GM21737 (cell line): Measurements from ENCODE around the gene PRR4.

Source experiments
- ATAC-seq: cut with Tn5 transposase; IDR thresholded peaks from one replicate; pipeline ENCODE4 v1.9.1; 2021; ENCODE audit warnings: mild to moderate bottlenecking, moderate library complexity; ENCODE audit not compliant: unreplicated experiment

Gene PRR4

GRCh38 chr12:10849425-10849878 is at the start of gene PRR4:
Gene PRR4, minus strand, starts transcription at chr12:10849475. Its CDS starts 38 bp downstream, at chr12:10849437.
- no peak for ATAC-seq

GRCh38 chr12:10896854-10897253 is 47.6 kb upstream of the PRR4 start:
- ATAC-seq: no peak

- no peak for ATAC-seq
Measured at GRCh38 chr12:10891937-10892336, 42.7 kb upstream of the PRR4 start.

GRCh38 chr12:10889226-10889625 is 40.0 kb upstream of the PRR4 start:
- ATAC-seq: no peak

- ATAC-seq: no peak
Measured at GRCh38 chr12:10884086-10884725, 34.9 kb upstream of the PRR4 start, which contains the start of gene PRH1. Gene PRH1, minus strand, starts transcription at chr12:10884255. Its CDS starts 38 bp downstream, at chr12:10884217.

GRCh38 chr12:10873378-10873777 is 24.1 kb upstream of the PRR4 start:
- ATAC-seq: no peak

- no peak for ATAC-seq
Measured at GRCh38 chr12:10867381-10867780, 18.1 kb upstream of the PRR4 start.

- ATAC-seq: no peak
Measured at GRCh38 chr12:10863512-10864218, 14.4 kb upstream of the PRR4 start.

GRCh38 chr12:10861366-10861765 is 12.1 kb upstream of the PRR4 start:
- no peak for ATAC-seq

GRCh38 chr12:10855807-10856206 is 6.5 kb upstream of the PRR4 start:
- ATAC-seq: no peak

- no peak for ATAC-seq
Measured at GRCh38 chr12:10853776-10854175, 4.5 kb upstream of the PRR4 start.

- ATAC-seq: no peak
Measured at GRCh38 chr12:10851243-10851858, 2.1 kb upstream of the PRR4 start.

- ATAC-seq: no peak
Measured at GRCh38 chr12:10847744-10848143, 1.5 kb downstream of the PRR4 start.

GRCh38 chr12:10842862-10843261 is 6.4 kb downstream of the PRR4 start:
- ATAC-seq: no peak

GRCh38 chr12:10838461-10838860 is 10.8 kb downstream of the PRR4 start:
- no peak for ATAC-seq

- no peak for ATAC-seq
Measured at GRCh38 chr12:10829994-10830393, 19.3 kb downstream of the PRR4 start.

- ATAC-seq: no peak
Measured at GRCh38 chr12:10826258-10826657, 23.0 kb downstream of the PRR4 start, which contains the start of gene TAS2R10. Gene TAS2R10, minus strand, starts transcription at chr12:10826358. Its CDS starts 89 bp downstream, at chr12:10826269.

- ATAC-seq: no peak
Measured at GRCh38 chr12:10824957-10825356, 24.3 kb downstream of the PRR4 start.

- no peak for ATAC-seq
Measured at GRCh38 chr12:10811883-10812536, 37.3 kb downstream of the PRR4 start.

- ATAC-seq: no peak
Measured at GRCh38 chr12:10810068-10810467, 39.2 kb downstream of the PRR4 start, which contains the start of gene TAS2R9. Gene TAS2R9, minus strand, starts transcription at chr12:10810168. Its CDS starts 93 bp downstream, at chr12:10810075.

GRCh38 chr12:10807186-10807585 is 42.1 kb downstream of the PRR4 start, which contains the start of gene TAS2R8:
Gene TAS2R8, minus strand, starts transcription at chr12:10807286. Its CDS starts 306 bp downstream, at chr12:10806980.
- ATAC-seq: no peak
